ENCODE measurements around the gene GAS7.

GAS7 gene

DNA sequence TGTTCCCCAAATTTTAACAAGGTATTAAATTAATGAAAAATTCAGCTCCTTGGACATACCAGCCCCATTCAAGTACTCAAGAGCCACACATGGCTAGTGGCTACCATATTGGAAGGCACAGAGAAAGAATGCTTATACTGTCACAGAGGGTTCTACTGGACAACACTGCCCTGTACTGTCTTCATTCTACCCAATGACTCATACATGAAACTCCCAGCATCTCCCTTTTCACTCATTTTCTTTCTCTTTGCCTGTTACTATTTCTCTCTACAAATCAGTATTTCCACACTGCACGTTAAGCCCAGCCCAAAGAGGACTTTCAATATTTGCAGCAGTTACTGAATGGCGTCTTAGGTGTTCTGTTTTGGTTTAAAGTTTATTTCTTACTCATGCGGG lies 221.2 kb downstream of the GAS7 start:
- no peak for DNase-seq (ENCODE audit: low read depth)

DNA sequence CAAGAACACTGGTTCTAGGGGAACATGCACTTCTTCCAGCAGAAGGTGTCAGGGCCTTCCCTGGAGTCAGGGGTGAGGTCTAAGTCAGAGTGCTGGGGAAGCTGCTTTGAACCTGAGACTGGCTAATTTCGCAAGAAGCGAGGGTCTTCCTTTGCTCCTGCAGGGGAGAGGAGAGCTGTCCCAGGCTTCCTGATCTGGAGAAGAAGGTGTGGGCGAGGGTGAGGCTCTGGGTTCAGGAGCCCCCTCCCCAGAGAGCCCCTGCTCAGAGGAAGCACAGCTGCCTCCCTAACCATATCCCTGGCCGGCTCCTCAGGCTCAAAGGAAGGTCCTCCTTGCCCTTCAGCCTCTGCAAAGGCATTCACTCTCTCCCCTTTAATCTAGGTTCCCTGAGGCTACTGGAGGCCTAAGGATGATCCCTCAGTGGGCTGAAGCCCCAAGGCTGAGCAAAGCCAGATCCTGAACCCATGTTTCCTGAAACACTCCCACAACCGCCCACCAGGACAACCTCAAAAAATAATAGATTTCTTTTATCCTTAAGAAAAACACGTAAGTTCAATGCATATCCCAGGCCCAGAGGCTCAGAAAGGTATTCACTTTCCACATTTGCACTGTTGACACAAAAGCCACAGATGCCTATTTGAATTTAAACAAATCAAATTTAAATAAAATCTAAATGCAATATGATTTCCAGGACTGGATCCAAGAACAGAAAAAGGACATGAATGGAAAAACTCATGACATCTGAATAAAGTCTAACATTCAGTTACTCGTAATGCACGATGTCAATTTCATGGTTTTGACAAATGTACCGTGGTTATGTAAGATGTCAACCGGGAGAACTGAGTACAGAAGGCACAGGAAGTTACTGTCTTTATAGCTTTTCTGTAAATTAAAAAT lies 221.9 kb downstream of the GAS7 start:
- no peak for DNase-seq (ENCODE audit: low read depth)

DNA sequence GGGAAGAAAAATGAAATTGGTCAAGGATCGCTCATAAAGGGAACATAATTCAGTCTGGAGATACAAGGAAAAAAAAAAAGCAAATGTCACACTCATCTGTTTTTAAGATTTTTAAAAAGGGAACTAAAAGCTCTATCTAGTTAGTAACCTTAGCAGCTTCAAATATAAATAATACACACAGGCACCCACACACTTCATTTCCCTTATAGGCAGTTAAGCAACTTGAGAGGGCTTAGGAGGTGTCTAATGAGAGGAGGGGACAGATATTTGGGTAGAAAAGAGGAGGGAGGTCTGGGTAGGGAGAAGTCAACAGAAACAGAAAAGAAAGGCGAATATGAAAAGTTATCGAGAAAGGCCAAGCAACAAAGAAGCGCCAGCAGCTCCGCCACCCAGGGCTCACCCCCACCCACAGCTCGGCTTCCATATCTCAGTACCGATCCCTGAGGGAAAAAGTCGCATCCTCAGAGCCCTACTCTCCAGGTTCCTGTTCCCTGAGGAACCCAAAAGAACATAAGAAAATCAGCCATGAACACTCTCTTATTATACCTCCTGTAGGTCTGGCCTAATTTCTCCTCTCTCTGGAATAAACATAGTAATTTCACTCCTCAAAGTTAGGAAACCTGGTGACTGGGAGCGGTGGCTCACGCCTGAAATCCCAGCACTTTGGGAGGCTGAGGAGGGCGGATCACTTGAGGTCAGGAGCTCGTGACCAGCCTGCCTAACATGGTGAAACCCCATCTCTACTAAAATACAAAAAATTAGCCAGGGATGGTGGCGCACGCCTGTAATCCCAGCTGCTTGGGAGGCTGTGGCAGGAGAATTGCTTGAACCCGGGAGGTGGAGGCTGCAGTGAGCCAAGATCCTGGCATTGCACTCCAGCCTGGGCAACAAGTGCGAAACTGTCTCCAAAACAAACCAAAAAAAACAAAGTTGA lies 223.7 kb downstream of the GAS7 start:
- DNase-seq (ENCODE audit: low read depth) = no peak

DNA sequence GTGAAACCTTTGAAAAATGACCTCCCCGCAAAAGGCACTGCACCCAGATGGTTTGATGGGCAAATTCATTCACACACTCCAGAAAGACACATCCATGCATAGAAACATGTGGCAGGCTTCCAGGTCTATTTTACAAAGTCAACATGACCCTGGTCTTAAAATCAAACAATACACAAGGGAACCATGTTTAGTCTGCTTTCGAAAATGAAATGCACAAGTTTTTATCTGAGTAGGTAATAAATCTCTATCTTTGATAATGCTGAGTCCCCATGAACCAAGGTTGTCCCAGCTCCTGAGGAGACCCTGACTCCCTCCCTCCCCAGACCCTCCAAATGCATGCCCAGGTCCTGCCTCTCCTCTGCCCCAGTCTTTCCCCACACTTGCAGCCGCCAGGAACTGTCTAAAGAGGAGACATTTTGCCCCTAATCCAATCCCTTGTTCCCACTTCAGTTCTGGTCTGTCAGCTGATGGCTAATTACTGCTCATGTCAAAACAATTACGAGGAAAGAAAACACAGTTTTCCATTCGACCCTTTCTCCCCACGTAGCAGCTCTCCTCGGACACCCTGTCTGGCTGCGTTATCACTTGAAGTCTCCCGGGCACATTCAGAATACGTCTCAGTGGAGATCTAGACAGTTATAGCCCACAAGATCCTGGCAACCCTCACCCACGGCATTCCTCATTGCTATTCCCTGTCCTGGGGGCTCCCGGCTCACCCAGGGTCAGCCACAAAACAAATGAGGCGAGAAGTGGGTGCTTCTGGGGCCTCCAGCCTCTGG lies 224.5 kb downstream of the GAS7 start:
- no peak for DNase-seq (ENCODE audit: low read depth)

DNA sequence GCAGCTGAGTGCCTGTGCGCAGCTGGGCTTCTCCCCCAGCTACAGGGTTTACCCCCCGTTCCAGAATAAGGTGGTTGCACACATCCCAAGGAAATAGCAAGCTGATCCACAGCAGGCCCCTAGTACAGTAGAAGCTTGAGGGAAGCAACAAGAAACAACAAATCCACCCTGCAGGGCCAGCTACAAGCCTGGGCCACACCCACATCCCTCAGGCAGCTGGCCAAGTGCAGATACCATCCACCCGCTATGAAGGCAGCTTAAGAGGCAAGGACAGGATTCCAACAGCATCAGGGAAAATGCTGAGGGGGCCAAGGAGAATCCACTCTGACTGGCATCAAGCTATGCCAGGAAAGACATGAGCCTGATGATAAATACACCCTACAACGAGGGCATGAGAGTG lies 226.4 kb downstream of the GAS7 start:
- DNase-seq (ENCODE audit: low read depth) = no peak

DNA sequence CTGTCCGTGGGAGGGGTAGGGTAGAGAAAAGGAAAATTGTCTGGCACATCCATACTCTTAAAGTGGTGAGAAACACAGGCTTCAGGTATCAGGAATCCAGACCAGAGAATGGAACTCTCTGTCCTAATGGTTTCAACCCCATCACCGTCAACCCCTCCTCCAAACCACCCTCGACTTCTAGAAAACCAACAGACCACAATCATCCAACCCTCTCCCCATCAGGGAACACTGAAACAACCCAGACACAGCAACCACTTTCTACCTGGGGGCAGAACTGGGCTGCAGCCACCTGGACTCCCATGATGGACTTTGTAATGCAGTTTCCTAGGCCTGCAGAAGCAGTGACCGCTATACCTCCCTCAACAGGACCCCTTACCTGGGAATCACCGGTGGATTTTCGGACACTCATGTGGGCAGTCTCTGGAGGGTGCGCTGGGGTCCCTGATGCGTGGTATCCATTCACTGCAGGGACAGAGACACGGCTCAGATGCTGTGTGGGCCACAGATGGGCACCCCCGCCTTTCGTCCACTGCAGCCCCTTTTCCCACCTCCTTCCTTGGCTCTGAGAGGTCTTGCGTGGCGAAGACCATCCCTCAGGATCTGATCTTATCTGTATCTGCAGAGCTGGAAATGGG lies 229.0 kb downstream of the GAS7 start:
- no peak for DNase-seq (ENCODE audit: low read depth)

DNA sequence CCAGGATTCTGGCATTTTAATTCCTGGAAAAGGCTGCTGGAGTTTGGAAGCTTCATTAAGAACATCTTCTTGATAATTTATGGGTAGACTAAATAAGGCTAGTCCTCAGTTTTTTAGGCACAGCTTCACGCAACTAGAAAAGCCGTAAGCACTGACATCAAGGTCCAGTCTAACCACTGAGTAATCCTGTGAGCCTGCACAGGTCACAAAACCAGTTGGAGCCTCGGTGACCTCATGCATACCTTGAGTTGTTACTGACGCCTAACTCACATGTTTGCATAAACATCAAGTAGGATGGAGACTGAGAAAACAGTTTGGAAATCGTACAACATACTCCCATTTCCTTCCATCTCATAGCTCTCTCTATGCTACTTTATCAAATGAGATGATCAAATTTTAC lies 229.5 kb downstream of the GAS7 start:
- DNase-seq (ENCODE audit: low read depth) = no peak

DNA sequence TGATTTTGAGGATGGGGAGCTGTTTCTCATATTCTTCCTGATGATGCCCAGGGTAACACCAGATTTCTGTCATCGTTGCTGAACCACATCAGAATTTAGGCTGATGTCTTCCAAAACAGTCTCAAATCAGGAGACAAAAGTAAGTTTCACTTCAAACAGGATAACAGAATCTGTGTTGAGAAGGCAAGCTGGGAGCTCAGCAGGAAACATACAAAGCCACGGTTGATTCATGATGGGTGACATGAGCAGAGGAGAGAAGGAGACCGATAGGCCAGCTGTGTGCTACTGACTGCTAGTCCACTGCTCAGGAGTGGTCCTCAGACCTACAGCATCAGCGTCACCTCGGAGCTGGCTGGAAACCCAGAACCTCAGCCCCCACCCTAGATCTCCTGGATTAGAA lies 230.4 kb downstream of the GAS7 start:
- no peak for DNase-seq (ENCODE audit: low read depth)

DNA sequence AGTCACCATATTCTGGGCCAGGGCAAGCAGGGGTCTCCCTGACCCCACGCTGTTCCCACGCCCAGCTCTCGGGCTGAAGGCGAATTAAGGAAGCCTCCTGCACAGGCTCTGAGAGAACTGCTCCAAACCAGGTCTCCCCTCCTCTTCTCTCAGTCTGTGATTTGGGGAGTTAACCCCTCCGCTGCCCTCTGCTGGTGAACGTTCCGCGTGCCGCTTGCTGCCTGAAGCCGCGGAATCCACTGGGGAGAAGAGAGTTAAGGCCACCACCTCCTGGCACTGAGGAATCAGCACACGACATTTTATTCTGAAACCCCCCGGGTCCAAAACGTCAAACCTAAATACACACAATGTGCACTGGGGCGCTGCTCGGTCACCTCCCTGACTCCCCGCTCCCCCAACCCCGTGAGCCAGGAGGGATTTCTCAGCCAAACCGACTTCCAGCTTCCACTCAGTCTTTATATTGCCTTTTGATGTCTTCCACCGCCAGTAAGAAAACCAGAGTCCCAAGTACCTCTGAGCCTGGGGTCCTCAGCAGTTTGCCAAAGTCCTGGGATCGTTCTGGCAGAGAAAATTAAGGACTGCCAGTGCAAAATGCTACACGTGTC lies 238.9 kb downstream of the GAS7 start:
- no peak for DNase-seq (ENCODE audit: low read depth)

DNA sequence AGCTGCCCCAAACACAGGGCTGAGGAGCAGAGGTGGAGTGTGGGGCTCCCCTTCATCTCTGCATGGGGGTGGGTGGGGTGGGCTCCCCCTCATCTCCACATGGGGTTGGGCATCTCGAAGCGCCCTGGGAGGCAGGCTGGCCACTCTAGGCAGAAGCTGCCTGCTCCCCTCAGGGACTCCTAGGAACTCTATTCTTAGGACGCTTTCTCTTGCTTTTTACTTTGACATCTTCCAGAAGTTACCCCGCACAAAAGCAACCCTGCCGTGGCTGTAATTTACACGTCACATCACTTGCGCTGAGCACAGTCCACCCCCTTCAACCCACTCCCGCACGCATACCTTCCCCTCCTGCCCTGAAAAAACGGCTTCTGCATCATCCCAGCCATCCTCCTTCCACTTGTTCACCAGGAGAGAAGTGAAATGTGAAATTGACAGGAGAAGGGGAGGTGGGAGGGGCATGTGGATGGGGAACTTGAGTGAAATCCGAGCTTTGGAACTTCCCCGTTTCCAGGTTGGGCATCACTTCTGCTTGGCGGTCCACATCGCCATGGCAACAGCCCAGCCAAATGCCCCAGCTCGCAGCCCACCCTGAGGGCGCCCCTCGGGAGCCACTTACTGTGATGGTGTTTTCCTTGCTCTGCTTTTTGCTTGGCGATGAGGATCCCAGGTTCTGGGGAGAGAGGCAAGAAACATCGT lies 239.7 kb downstream of the GAS7 start:
- no peak for DNase-seq (ENCODE audit: low read depth)

DNA sequence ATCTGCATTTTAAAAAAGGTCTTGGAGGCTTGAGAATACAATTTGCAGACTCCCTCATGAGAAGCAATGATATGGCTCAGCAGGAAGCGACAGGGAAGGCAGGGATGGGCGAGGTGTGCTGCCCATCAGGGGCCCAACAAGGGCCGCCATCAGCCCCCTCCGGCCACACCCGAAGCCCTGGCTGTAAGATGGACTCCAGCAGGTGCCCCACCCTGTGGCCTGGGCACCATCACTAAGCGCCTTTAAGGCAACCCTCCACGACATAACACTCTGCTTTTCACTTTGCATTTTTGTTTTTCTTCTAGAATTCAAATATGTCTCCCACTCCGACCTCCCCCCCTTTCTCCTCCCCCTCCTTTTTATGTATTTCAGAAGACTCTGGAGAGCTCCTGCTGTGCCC lies 241.2 kb downstream of the GAS7 start:
- no peak for DNase-seq (ENCODE audit: low read depth)

DNA sequence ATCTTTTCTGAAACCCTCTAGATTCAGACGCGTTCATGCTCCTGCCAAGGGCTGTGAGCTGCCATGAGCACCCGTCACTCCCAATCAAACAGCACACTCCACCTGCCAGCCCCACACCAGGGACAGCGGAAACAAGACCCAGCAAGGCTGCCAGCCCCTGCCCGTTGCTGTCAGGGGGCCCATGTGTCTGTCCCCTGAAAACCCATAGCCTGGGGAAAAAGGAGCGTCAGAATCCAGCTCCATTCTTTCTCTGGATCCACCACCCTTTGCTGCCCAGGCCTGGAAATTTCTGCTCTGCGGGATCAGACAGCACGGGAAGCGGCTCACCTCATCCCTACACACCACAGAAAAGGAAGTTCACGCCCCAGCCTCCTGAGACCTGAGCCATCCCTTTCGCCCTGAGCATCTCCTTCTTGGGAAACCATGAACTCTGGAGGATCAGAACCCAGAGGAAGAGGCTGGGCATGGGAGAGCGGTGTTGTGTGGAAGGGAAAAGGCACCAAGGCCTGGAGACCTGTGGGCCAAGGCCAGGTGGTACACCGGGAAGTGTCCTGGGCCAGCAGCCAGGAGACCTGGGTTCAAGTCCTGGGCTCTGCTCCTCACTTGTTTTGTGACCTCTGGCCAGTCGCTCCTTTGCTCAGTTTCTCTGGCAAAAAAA lies 241.8 kb downstream of the GAS7 start:
- DNase-seq (ENCODE audit: low read depth) = no peak

DNA sequence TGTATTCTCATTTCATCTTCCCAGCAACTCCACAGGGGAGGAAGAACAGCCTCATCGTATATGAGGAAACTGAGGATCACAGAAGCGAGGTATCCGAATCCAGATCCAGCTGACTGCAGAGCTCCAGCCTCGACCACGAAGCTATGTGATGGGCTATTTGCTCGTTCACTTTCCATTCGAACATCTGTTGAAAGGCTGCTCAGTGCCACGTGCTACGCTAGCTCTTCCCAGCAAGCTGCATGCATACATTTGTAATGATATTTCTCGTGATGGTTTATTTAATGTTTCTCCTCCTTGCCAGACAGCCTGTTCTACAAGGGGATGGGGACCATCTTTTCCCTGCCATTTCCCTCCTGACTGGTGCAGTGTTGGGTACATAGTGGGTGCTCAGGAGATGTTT lies 244.9 kb downstream of the GAS7 start:
- no peak for DNase-seq (ENCODE audit: low read depth)

DNA sequence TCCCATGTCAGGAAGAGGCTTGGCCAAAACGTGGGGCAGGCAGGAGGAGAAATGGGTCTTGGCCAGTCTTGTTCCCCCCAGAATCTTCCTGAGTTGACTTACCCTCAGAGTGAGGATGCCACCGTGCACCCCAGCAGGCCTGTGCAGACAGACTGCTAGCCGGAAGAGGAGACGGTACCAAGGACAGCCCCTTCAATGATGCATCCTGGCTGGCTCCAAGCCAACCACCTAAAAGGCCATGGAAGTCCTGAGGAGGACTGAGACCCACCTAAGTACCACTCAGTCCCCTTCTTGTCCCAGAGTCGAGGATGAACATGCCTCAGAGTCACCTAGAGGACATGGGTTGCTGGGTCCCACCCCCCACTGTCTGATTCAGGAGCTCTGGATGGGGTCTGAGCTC lies 246.6 kb downstream of the GAS7 start:
- no peak for DNase-seq (ENCODE audit: low read depth)

DNA sequence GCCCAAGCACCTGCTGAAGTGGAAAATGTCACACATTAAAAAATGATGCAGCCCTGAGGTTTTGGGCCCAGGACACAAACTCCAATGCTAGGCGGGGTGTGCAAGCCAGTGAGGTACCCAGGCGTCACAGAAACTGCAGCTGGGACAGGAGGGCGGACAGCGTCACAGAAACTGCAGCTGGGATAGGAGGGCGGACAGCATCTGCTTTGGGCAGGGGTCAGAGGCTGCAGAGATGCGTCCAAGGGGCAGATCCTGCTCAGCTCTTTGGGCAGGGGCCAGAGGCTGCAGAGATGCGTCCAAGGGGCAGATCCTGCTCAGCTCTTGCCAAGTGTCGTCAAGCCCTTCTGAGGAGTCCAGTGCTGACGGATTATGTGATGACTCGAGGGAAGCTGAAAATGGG lies 249.5 kb downstream of the GAS7 start:
- DNase-seq (ENCODE audit: low read depth) = no peak

DNA sequence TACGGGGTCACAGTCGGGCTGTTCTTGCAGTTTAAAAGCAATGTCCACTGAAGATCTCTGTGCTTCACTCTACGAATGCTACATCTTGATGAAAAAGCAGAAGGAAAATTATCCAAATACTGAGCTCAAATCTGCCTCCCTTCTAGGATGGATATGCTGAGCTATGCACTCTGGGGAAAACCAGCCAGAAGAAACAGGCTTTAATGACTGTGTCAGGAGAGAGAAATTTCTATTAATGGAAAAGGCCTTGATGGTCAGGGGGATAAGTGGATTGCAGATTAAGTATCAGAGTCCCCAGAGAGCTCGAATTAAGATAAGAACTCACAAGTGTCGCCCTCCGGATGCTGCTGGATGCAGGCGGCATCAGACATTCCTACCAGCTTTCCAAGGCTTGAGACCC lies 253.7 kb downstream of the GAS7 start:
- DNase-seq (ENCODE audit: low read depth) = no peak

DNA sequence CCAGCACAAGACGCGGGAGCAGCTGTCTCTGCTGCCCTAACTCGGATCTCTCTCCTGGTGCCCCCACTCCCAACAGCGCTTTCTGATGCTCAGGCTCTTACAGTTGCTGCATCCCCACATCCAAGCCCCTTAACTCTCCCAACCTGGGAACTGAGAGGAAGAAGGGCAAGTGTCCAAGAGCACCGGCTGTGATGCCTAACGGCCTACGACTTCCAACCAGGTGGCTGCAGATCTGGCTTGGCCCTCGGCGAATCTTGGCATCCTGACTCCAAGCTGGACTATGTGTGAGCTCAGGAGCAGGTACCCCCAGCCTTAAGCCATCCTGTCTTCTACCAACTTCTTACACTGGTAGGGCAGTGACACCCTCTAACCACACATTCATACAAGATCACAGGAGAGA lies 255.1 kb downstream of the GAS7 start:
- no peak for DNase-seq (ENCODE audit: low read depth)

DNA sequence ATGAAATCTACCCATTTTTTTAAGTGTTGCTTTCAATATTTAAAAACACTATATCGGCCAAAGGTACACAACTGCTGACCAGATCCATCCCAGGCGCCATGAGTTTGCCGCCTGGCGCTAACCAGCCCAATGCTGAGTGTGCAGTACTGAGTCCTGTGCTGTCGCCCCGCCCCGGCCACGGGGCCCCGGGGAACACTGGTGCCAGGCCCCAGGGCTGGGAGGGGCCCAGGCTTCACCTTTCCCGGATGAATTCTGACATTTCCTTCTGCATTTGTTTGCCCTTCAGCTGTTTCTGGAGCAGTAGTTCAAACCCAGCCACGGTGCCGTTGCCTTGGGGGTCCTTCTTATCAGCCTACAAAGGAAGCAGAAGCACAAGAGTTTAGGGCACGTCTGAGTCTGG lies 255.5 kb downstream of the GAS7 start:
- no peak for DNase-seq (ENCODE audit: low read depth)

DNA sequence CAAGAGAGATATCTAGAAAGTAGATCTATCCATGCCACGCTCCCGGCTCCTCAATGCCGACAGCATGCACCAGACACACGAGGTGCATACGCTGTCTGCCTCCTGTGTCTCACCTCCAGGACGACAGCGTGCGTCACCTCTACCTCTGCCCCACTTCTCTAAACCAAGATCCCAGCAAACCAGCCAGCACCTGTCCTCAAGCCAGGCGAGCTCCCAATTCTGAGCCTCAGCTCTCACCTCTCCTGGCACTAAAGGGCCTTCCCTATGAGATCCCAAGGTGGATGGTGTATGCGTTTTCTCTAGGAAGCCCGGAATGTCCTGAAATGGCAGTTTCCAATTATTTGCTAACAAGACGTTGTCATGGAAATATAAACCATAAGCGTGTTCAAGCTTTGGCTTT lies 257.1 kb downstream of the GAS7 start:
- DNase-seq (ENCODE audit: low read depth) = no peak

DNA sequence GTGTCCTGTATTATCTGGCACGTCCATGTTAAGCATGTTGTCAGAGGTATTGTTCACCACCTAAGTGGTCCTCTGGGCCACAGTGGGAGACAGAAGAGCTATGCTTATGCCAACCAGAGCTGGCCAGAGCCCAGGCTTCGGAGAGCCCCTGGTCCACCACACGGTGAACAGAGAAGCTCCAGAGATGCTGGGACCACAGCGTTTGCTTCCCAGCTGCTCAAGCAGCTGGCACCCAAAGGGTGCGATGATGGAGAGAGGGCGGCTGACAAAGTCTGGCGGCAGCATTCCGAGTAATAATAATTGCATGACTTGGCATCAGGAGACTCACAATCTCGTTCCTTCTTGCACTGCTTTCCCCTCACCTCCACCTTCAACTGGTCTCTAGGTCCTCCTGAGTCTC lies 257.6 kb downstream of the GAS7 start:
- DNase-seq (ENCODE audit: low read depth) = no peak
